GM12878 (cell line): ENCODE results near the gene MYO6. TPM values are rescaled to one million over a fixed set of nuclear protein-coding genes. Genes with fewer than 3 reads are reported as not detected.

ENCODE experiments used
- ATF2 ChIP-seq: IDR thresholded peaks from 2 replicates; pipeline ENCODE4 v1.6.1; 2012; ENCODE audit warnings: low read length, inconsistent platforms
- ESRRA ChIP-seq: IDR thresholded peaks from 2 replicates; pipeline ENCODE4 v1.6.1; 2012; ENCODE audit warnings: mild to moderate bottlenecking, low read length, improper control_type of control experiment
- NR2C1 ChIP-seq: fragments of 450-650 bp; IDR thresholded peaks from 2 replicates; pipeline ENCODE4 v1.6.1; 2017; ENCODE audit warnings: antibody characterized with exemption, mild to moderate bottlenecking, moderate library complexity
- PBX3 ChIP-seq: IDR thresholded peaks from 2 replicates; pipeline ENCODE4 v1.6.1; 2011; ENCODE audit warnings: mild to moderate bottlenecking, low read depth, low read length, moderate library complexity; ENCODE audit not compliant: insufficient replicate concordance
- PKNOX1 ChIP-seq: fragments of 450-650 bp; IDR thresholded peaks from 2 replicates; pipeline ENCODE4 v1.6.1; 2016; ENCODE audit warnings: mild to moderate bottlenecking
- PML ChIP-seq: IDR thresholded peaks from 2 replicates; pipeline ENCODE4 v1.6.1; 2012; ENCODE audit warnings: low read length, inconsistent platforms
- RB1 ChIP-seq: fragments of 450-650 bp; formaldehyde crosslinking; IDR thresholded peaks from 2 replicates; pipeline ENCODE4 v1.6.1; 2017; ENCODE audit warnings: mild to moderate bottlenecking, borderline replicate concordance
- RCOR1 ChIP-seq: conservative IDR thresholded peaks from 2 replicates; pipeline ENCODE4 v1.6.1; 2012; ENCODE audit warnings: low read depth, low read length, improper control_type of control experiment
- SMAD5 ChIP-seq: IDR thresholded peaks from 2 replicates; pipeline ENCODE4 v1.6.1; 2016; ENCODE audit warnings: antibody characterized with exemption, low read depth
- SPI1 ChIP-seq: IDR thresholded peaks from 2 replicates; pipeline ENCODE4 v1.6.1; 2011; ENCODE audit warnings: low read depth, mild to moderate bottlenecking, low read length, moderate library complexity, borderline replicate concordance; ENCODE audit not compliant: insufficient read depth
- TARDBP ChIP-seq: IDR thresholded peaks from 2 replicates; pipeline ENCODE4 v1.6.1; 2016; ENCODE audit warnings: borderline replicate concordance
- TCF12 ChIP-seq: IDR thresholded peaks from 2 replicates; pipeline ENCODE4 v1.6.1; 2011; ENCODE audit warnings: low read depth, mild to moderate bottlenecking, low read length
- ZBTB11 ChIP-seq: fragments of 450-650 bp; formaldehyde crosslinking; IDR thresholded peaks from 2 replicates; pipeline ENCODE4 v1.5.0; 2022; ENCODE audit warnings: mild to moderate bottlenecking, missing genetic modification characterization
- ZNF217 ChIP-seq: fragments of 450-650 bp; IDR thresholded peaks from 2 replicates; pipeline ENCODE4 v1.6.1; 2017; ENCODE audit warnings: antibody characterized with exemption, mild to moderate bottlenecking
- ZNF622 ChIP-seq: fragments of 450-650 bp; IDR thresholded peaks from 2 replicates; pipeline ENCODE4 v1.6.1; 2017; ENCODE audit warnings: mild to moderate bottlenecking, inconsistent platforms
- polyA plus RNA-seq, 11 experiments: library from polyadenylated mRNA; depleted of rRNA in 4 of 11; unstranded in 6 of 11; stranded (reverse) in 5 of 11; fragments of >200 nt; fragmentation: Nextera tagmentation in 4 of 11; fragmentation: Illumina TruSeq in 1 of 11; extraction: Ambion mirVana in 4 of 11; extraction: Trizol in 1 of 11; gene quantifications; 1 replicate in 1 of 11; 2 replicates in 10 of 11; pipeline versions ENCODE4 v1.2.1 to v1.2.3, GENCODE V29; 2011 to 2016; ENCODE audit warnings: inconsistent platforms in 2 of 11, missing spikeins in 2 of 11, low read depth in 1 of 11
- total RNA-seq, 4 experiments: library from RNA; depleted of rRNA in 3 of 4; stranded (reverse); fragments of >200 nt in 3 of 4; fragmentation: Illumina TruSeq in 1 of 4; extraction: Trizol in 1 of 4; gene quantifications; 2 replicates each; pipeline versions ENCODE4 v1.2.1 to v1.2.3, GENCODE V29; 2013 to 2021

MYO6 gene
- total and polyA plus RNA-seq, 10 of the 15 experiments (the other 5 are each of a cell fraction or from before 2014, with no cell fraction given) = 7.9 to 30.4 (median 16.8) TPM

- TF ChIP-seq PML (no peak), PKNOX1 (no peak), ESRRA (no peak), TARDBP (no peak), ATF2 (no peak), SPI1 (no peak), ZNF217 (no peak), ZBTB11 (CRISPR knock-in tag) (no peak), RB1 (no peak), ZNF622 (no peak), PBX3 (no peak), NR2C1 (no peak), SMAD5 (no peak), RCOR1 (no peak), TCF12 (no peak)
- TF ChIP-seq, all 136 proteins: peak for 0
Observed at GRCh38 chr6:75775219-75775618, 26.2 kb downstream of the MYO6 start (continued).
